Activated gamma-delta T cell treated with anti-CD3 and anti-CD28 coated beads, Interleukin-2, amount 50 U/mL, for 16 hours (primary cell): ENCODE measurements around the gene PDLIM5.

Source experiments
- DNase-seq: peaks from one replicate; pipeline ENCODE4 v3.0.0-alpha.2; 2020; ENCODE audit warnings: low read depth

PDLIM5 gene

DNA sequence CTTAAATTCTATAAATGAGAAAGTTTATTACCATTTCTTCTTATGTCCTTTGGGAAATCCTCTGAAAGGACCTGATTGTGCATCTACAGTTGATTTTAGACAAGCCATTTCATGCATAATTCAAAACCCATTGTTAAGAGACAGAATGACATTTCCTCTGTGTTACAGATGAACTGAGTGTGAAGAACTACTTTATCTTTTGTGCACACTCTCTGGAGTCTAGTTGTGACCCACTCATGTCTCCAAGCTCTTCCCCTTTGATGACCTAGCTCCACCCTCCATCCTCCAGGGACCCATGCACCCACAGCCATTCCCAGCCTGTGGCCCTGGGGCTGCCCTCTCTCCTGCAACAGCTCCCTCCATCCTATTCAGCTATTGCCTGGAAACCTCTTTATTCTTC, 248.6 kb downstream of the PDLIM5 start:
- no peak for DNase-seq

GRCh38 chr4:94701631-94702300, 250.0 kb downstream of the PDLIM5 start:
- DNase-seq = no peak

- no peak for DNase-seq
Observed at GRCh38 chr4:94711635-94712034, 259.9 kb downstream of the PDLIM5 start.

GRCh38 chr4:94714365-94715160, 262.8 kb downstream of the PDLIM5 start:
- DNase-seq = no peak

DNA sequence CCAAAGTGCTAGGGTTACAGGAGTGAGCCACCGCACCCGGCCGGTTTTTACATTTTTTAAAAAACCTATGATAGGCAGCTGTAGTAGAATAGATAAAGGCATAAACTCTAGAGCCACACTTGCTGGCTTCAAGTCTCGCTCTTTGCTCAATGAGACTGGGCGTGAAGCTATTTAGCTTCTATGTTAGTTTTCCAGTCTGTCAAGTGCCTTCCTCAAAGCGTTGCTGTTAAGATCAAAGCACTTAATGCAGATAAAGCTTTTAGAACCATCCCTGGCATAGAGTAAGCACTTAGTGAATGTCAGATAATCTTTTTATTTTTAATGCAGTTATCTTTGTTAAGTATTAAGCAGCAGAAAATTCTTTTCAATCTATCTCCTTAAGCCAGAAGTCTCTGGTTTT, 264.0 kb downstream of the PDLIM5 start:
- no peak for DNase-seq
